ENCODE data around the gene SRSF8.

Gene SRSF8

GRCh38 chr11:95070471-95070870, 3.8 kb downstream of the SRSF8 start:
- DNase-seq, result no peak

- DNase-seq, result no peak
Observed at GRCh38 chr11:95072948-95073347, 6.2 kb downstream of the SRSF8 start.

GRCh38 chr11:95074792-95075563, 8.3 kb downstream of the SRSF8 start:
- no peak for DNase-seq

- peak; percentile 6 for DNase-seq
Observed at GRCh38 chr11:95076416-95076815, 9.7 kb downstream of the SRSF8 start.

DNA sequence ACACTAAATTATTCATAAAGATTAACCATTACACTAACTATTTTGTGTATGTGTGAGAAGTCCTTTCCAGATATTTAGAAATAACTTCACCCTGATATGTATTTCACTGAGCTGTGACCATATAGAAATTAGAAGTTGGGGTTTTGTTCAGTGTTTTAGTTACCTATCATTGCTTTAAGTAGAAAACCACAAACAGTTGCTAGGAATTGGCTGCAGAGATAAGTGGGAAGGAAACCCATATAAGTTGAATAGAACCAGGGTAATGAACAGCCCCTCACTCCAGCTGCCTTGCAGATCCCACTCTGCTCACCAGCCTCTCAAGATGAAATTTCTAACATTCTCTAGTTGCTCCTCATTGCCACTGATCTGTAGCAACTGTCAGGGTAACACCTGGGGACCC, 10.3 kb downstream of the SRSF8 start:
- DNase-seq, result no peak

- no peak for DNase-seq
Observed at GRCh38 chr11:95078526-95078925, 11.8 kb downstream of the SRSF8 start.

GRCh38 chr11:95081010-95081409, 14.3 kb downstream of the SRSF8 start:
- no peak for DNase-seq

DNA sequence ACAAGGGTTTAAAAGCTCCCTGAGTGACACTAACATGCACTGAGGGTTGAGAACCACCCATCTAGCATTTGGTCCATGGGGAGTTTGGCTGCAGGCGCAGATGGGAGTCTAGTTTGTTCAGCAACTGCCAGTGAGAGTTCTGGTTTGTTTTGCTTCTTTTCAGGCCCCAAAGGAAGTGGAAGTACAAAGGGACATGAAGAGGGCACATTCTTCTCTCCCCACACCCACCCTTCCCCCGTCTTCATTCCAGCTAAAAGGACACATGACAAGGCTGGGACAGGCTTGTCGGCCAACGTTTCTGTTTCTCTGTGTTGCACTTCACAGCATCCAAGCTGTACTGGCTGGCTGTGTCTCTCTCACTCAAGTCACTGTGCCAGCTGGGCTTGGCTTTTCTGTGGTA, 14.7 kb downstream of the SRSF8 start:
- no peak for DNase-seq

GRCh38 chr11:95082576-95083001, 15.9 kb downstream of the SRSF8 start:
- no peak for DNase-seq

- DNase-seq, result no peak
Observed at GRCh38 chr11:95084509-95084908, 17.8 kb downstream of the SRSF8 start.

DNA sequence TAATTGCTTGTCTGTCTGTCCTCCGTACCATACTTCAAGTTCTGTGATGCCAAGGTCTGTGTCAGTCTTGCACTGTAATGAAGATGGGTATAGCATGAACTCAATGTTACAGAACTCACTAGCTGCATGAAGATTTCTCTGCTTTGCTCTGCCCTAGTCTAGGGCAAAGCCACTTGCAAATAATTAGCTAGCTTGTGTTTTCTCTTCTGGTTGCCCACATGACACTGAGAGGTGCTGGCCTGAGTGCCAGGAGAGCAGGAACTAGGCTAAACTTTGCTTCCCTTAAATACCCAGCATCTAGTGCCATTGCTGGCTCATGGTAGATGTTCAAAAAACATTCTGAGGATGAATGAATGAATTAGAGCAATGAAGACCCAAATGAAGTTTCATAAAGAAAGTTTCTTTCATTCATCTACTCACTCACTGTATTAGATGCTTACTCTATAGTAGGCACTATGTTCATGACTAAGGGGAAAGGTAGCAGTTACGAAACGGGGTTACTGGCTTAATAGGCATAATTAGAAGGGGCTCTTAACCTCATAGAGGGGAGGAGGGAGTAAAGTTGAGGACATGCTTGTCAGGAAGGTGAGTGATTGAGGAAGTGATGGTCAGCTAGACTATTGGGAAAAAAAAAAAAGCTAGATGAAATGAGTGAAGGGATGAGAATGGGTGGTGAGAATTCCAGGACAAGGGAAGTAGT, 18.5 kb downstream of the SRSF8 start:
- no peak for DNase-seq

- no peak for DNase-seq
Observed at GRCh38 chr11:95086151-95086550, 19.4 kb downstream of the SRSF8 start.

- no peak for DNase-seq
Observed at GRCh38 chr11:95086836-95087570, 20.3 kb downstream of the SRSF8 start.

- no peak for DNase-seq
Observed at GRCh38 chr11:95088946-95089619, 22.4 kb downstream of the SRSF8 start.

- DNase-seq, result peak; percentile 81
Observed at GRCh38 chr11:95089620-95090542, 23.2 kb downstream of the SRSF8 start, which contains the start of gene ENDOD1. Gene ENDOD1, plus strand, starts transcription at chr11:95089846. Its CDS starts 82 bp downstream, at chr11:95089928.

DNA sequence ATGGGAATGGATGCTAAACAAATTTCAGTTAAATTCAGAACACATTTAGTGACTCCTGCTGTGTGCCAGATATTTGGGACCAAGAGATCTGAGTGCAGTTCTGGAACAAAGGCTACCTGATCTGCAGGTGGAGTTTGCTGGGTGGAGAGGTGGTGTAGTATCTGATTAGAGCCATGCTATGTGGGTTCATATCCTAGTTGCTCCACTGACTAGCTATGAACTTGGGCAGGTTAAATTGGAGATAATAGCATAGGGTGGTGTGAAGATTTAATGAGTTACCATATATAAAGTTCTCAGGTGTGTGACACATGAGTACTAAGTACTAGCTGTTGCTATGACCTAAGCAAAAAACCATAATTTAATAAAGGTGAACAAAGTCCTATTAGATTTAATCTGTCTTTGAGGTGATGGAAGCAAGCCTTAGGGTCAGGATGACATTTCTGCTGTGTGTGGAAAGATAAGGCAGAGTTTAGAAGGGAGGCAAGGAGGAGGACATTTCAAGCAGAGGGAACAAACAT, 25.0 kb downstream of the SRSF8 start:
- DNase-seq, result no peak

DNA sequence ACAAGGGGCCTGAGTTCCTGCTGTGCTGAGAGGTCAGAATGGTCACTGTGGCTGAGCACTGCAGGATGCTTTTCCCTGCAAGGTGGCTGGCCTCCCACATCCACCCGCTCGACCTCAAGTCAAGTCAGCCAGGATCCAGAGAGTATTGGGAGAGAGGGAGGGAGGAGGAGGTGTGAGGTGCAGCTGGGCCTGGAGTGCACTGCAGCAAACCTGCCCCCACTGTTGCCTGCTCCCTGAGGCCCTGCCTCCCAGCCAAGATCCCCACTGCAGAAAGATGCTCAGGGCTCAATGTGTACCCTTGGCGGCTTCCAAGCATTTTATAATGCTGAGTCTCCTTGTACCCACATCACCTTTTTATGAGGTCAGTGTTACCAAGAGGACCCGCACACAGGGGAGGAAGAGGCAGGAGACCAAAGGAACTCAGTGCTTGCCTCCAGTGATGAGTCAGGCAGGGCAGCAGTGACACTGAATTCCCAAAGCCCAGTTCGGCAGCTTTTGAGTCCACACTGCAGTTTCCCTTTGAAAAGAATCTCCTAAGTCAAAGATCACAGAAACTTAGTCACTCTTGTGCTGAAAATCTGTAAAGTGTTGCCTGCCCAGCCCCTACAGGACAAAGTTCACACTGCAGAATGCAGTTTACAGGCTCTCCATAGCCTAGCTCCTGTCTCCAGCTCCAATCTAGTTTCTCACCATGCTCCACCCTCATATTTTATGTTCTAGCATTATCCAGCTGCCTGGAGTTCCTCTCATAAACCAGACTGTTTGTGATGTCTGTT, 26.0 kb downstream of the SRSF8 start:
- DNase-seq, result no peak

DNA sequence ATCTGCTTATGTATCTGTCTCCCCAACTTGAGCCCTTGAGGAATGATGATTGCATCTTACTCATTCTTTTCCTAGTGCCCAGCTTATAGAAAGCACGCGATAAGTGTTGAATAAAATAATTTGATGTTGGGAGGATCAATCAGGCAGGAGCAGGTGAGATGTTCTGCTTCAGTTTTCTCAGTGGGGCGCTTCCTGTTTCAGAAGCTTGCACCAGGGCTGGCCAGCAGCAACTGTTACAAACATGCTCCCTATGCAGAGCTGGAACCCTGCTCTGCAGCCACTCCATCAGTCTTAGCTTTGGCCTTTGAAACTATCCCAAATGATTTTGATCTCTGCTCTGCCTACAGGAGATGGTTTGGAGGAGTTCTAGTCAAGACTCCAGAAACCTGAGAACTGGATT, 26.8 kb downstream of the SRSF8 start:
- no peak for DNase-seq

DNA sequence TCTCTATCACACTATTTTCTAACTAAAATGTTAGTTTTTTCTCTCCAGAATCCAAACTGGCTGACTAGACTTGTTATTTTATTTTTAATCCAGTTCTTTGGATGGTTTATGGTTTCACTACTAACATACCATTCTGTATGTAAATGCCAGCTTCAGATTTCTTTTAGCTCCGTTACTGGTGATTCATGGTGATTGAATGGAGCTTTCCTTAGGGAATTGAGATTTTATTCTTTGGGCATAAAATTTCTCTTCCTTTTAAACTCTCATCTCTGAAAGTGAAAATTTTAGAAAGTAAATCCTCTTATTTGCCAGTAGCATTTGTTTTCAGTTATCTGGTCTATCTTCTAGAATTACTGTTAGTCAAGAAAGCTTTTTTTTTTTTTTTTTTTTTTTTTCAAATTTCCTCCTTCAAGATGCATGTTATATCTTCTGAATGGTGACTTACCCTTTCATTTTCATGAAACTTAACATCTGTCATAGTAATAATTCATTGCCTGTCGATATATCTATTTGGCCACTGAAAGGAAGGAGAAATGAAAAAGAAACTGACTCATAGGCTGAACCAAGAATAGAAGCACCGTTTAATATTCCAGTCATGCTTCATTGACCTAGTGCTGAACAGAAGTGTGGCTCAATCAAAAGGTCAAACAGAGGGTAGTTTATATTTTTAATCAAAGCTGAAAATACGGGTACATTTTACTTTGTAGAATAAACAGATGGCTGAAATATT, 29.3 kb downstream of the SRSF8 start:
- no peak for DNase-seq

- DNase-seq, result no peak
Observed at GRCh38 chr11:95097209-95097608, 30.5 kb downstream of the SRSF8 start.
